Forelimb muscle (tissue), 1 donor: Measurements from ENCODE around the gene SH3D19. TPM values are rescaled to one million over a fixed set of nuclear protein-coding genes. Genes with fewer than 3 reads are reported as not detected.
"Not testable (repeated sequence)": the region's sequence is repeated elsewhere in the genome, so short reads cannot be mapped to it uniquely, and the experiment has no call there.

Experiments used
- DNase-seq: peaks from one replicate; pipeline ENCODE4 v3.0.0-alpha.2; 2013; ENCODE audit warnings: low read depth
- polyA plus RNA-seq: library from polyadenylated mRNA; unstranded; fragments of 120-200 nt; gene quantifications from one replicate; pipeline ENCODE4 v1.2.1, GENCODE V29; 2013; ENCODE audit not compliant: insufficient read length

The SH3D19 gene
- polyA plus RNA-seq, 1 donor: 27.9 TPM

- DNase-seq: no peak
Measured at GRCh38 chr4:151322570-151322969, 2.8 kb downstream of the SH3D19 start.

- not testable (repeated sequence) for DNase-seq
Measured at GRCh38 chr4:151322161-151322560, 3.2 kb downstream of the SH3D19 start.

- no peak for DNase-seq
Measured at GRCh38 chr4:151321586-151321985, 3.8 kb downstream of the SH3D19 start.

- no peak for DNase-seq
Measured at GRCh38 chr4:151319490-151319889, 5.9 kb downstream of the SH3D19 start.

- DNase-seq: no peak
Measured at GRCh38 chr4:151318307-151319006, 6.9 kb downstream of the SH3D19 start.

GRCh38 chr4:151316645-151317044 lies 8.8 kb downstream of the SH3D19 start:
- DNase-seq: no peak

- DNase-seq: no peak
Measured at GRCh38 chr4:151315212-151315886, 10.1 kb downstream of the SH3D19 start.

GRCh38 chr4:151314479-151314878 lies 10.9 kb downstream of the SH3D19 start:
- DNase-seq: no peak

GRCh38 chr4:151314010-151314355 lies 11.4 kb downstream of the SH3D19 start:
- no peak for DNase-seq

GRCh38 chr4:151313306-151314009 lies 11.9 kb downstream of the SH3D19 start:
- no peak for DNase-seq

GRCh38 chr4:151310124-151310728 lies 15.2 kb downstream of the SH3D19 start:
- no peak for DNase-seq

GRCh38 chr4:151304755-151305154 lies 20.6 kb downstream of the SH3D19 start:
- DNase-seq: no peak

- no peak for DNase-seq
Measured at GRCh38 chr4:151304226-151304625, 21.2 kb downstream of the SH3D19 start.

GRCh38 chr4:151302432-151302831 lies 23.0 kb downstream of the SH3D19 start:
- DNase-seq: no peak

GRCh38 chr4:151297170-151297569 lies 28.2 kb downstream of the SH3D19 start:
- DNase-seq: no peak

GRCh38 chr4:151296227-151296626 lies 29.2 kb downstream of the SH3D19 start:
- DNase-seq: no peak

GRCh38 chr4:151294833-151295496 lies 30.4 kb downstream of the SH3D19 start:
- no peak for DNase-seq

GRCh38 chr4:151292038-151292437 lies 33.4 kb downstream of the SH3D19 start:
- no peak for DNase-seq

GRCh38 chr4:151291485-151291884 lies 33.9 kb downstream of the SH3D19 start:
- no peak for DNase-seq

- no peak for DNase-seq
Measured at GRCh38 chr4:151287409-151287808, 38.0 kb downstream of the SH3D19 start.

- DNase-seq: no peak
Measured at GRCh38 chr4:151284534-151285245, 40.7 kb downstream of the SH3D19 start.
